ENCODE results near the gene KLHL1.

DNA sequence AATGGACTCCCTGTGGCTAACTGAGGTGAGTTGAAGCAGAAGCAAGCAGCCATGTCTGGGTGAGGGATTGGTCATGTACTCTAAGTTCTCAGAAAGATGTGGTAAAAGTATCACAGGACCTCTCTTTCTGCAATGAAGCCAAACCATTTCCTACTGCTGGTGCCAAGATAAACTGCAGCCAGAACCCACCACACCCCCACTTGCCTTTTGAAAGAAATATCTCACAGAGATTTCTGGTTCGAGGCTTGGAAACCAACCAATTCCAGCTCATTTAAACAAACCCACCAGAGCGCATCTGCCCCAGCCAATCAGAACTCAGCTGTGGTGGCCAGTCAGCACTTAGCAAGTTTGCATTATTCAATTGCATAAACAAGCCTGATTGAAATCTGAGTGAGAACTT, 205.2 kb downstream of the KLHL1 start:
- no peak for TF ChIP-seq CTCF (IDR thresholded peaks at IDR 0.05)
- no peak for TF ChIP-seq POLR2A (IDR thresholded peaks at IDR 0.05)

Measured in uterus (tissue), 2 donors.